Suprapubic skin (tissue), 4 donors: ENCODE data around the gene TCF7L2. TPM values are rescaled to one million over a fixed set of nuclear protein-coding genes. Genes with fewer than 3 reads are reported as not detected.

Source experiments
- DNase-seq, 2 donors: peaks; one replicate each; pipeline ENCODE4 v3.0.0-alpha.2; 2019; ENCODE audit warnings: low spot score in 2 of 2
- H3K27ac ChIP-seq: fragments of 200-600 bp; sonication (generic); one replicate; pipeline ENCODE4 v1.5.1; 2019
- H3K27me3 ChIP-seq: fragments of 200-600 bp; sonication (generic); one replicate; pipeline ENCODE4 v1.5.1; 2019
- H3K36me3 ChIP-seq: fragments of 200-600 bp; sonication (generic); one replicate; pipeline ENCODE4 v1.5.1; 2019
- H3K4me1 ChIP-seq: fragments of 200-600 bp; sonication (generic); one replicate; pipeline ENCODE4 v1.5.1; 2019
- H3K4me3 ChIP-seq: fragments of 200-600 bp; sonication (generic); one replicate; pipeline ENCODE4 v1.5.1; 2019; ENCODE audit warnings: mild to moderate bottlenecking
- H3K9me3 ChIP-seq: fragments of 200-600 bp; sonication (generic); one replicate; pipeline ENCODE4 v1.5.1; 2019
- CTCF ChIP-seq, 2 donors: fragments of 200-600 bp in 1 of 2; fragments of 450-650 bp in 1 of 2; sonication (generic) in 1 of 2; IDR thresholded peaks; one replicate each; pipeline ENCODE4 v1.5.1; 2016 to 2019; ENCODE audit warnings: antibody characterized with exemption in 2 of 2, mild to moderate bottlenecking in 1 of 2, moderate library complexity in 1 of 2
- EP300 ChIP-seq: sonication (generic); formaldehyde crosslinking; IDR thresholded peaks from one replicate; pipeline ENCODE4 v1.6.1; 2017; ENCODE audit warnings: antibody characterized with exemption
- POLR2A ChIP-seq, 2 donors: fragments of 450-650 bp; IDR thresholded peaks; one replicate each; pipeline ENCODE4 v1.6.1; 2017; ENCODE audit warnings: antibody characterized with exemption in 2 of 2, mild to moderate bottlenecking in 2 of 2, moderate library complexity in 2 of 2
- POLR2AphosphoS5 ChIP-seq, 3 donors: sonication (generic); formaldehyde crosslinking; IDR thresholded peaks; one replicate each; pipeline ENCODE4 v1.6.1; 2017; ENCODE audit warnings: antibody characterized with exemption in 3 of 3
- WGBS: methylation state at CpG from one replicate; pipeline ENCODE4 v1.1.5; 2018; 5-methylcytosine and 5-hydroxymethylcytosine counted together
- total RNA-seq, 4 donors: library from RNA; depleted of rRNA; stranded (reverse); fragments of >200 nt; gene quantifications; one replicate each; pipeline ENCODE4 v1.1.0, GENCODE V29; 2016

TCF7L2 gene
- total RNA-seq, 4 donors from 2014 or later: 9.9 to 23.3 (median 15.2) TPM

- TF ChIP-seq POLR2AphosphoS5 (IDR thresholded peaks at IDR 0.05): no peak
- no peak for TF ChIP-seq EP300
- no peak for TF ChIP-seq CTCF (IDR thresholded peaks at IDR 0.05)
- TF ChIP-seq POLR2A (IDR thresholded peaks at IDR 0.05): no peak
- H3K36me3 ChIP-seq: no peaks in the 10 kb centered on the region
- H3K4me3 ChIP-seq: no peak overlapping the region
- no peak overlapping the region for H3K27ac ChIP-seq
- WGBS: 94% methylated on average over 11 of the region's 11 CpGs
- H3K9me3 ChIP-seq: no peaks in the 10 kb centered on the region
- H3K4me1 ChIP-seq: peaks cover 11% of the 10 kb centered on the region
- DNase-seq: no peak
- H3K27me3 ChIP-seq: no peaks in the 10 kb centered on the region
Observed at GRCh38 chr10:113124724-113125123, 174.7 kb downstream of the TCF7L2 start.

GRCh38 chr10:113125612-113126011 lies 175.6 kb downstream of the TCF7L2 start:
- WGBS: 82% methylated on average over 6 of the region's 6 CpGs
- H3K4me3 ChIP-seq: peak overlapping the region; percentile 44
- H3K36me3 ChIP-seq: no peaks in the 10 kb centered on the region
- no peak for DNase-seq
- peaks cover 11% of the 10 kb centered on the region for H3K4me1 ChIP-seq
- H3K27ac ChIP-seq: peak overlapping the region; percentile 80
- no peaks in the 10 kb centered on the region for H3K27me3 ChIP-seq
- no peaks in the 10 kb centered on the region for H3K9me3 ChIP-seq
- TF ChIP-seq EP300 (no peak), POLR2A (IDR thresholded peaks at IDR 0.05) (no peak)

DNA sequence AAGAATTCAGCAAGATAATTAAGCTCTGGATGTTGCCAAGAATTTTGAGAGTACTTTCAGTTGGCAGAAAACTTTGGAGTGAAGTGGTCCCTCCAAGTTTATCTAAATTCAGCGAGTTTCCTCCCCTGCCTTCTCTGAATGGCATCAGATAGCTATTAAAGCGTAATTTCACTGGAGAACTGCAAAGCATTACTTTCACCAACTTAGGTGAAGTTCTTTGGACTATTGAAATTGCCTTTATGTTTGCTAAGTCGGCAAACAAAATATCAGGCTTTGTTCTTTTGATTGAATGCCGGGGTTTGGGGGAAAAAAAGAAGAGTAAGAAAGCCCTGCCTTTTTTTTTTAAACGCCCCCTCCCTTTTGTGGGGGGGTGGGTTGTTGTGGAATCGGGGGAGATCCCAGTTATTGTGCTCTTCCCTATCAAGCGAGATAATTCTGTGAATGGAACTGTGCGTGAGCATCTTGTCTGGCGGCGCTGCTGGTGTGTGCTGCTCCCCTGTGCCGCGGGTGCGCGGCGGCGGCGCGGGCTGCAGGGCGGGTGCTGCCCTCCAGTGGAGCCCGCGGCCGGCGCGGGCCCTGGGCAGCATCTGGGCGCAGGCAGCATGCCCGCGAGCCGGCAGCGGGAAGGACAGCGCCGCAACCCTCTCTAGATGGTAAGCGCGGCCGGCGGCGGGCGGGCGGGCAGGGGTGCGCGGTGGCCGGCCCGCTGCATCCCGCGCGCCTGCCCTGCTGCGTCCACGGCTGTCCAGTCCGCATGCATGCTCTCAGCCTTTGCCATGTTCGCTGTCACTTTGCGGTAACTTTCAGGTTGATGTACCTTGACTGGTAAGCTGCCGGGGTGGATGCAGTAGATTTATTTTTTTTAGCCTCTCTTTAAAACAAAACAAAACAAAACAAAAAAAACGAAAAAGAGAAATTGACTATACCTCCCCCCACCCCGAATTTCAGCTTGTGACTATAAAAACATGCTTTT lies 176.5 kb downstream of the TCF7L2 start:
- TF ChIP-seq CTCF (IDR thresholded peaks at IDR 0.05) (peak; percentile 42 to 92), POLR2AphosphoS5 (IDR thresholded peaks at IDR 0.05) (no peak)
- DNase-seq: no peak
- Histone ChIP-seq H3K27ac (peak overlapping the region; percentile 80), H3K4me1 (peaks cover 11% of the 10 kb centered on the region), H3K9me3 (no peaks in the 10 kb centered on the region), H3K27me3 (no peaks in the 10 kb centered on the region), H3K36me3 (no peaks in the 10 kb centered on the region), H3K4me3 (peak overlapping the region; percentile 44)
- WGBS: 15% methylated on average over 49 of the region's 53 CpGs

DNA sequence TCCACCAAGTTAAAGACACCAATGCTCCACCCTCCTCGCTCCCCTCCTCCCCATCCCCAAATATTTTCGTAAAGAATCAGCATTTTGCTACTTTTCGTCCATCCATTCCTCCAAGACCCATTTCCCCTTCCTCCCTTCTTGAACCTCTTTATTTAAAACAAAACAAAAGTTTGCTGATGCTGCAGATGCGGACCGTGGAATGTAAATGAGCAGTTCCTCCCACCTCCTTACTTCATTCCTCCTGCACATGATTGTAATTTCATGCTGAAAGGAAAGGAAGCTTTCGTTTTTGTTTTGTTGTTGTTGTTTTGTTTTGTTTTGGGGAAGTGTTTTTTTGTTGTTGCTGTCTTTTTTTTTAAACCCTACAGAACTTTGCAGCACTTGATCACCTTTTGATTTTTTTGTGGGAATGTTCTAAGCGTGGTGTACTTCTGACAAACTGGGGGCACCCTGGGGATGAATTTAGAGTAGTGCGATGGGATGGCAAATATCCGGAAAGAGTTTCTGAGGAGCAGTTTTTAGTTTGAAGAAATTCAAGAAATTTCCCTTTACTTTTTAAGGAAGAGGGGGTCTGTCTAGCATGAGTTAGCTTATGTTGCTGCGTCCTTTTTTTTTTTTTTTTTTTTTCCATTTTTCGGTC lies 177.3 kb downstream of the TCF7L2 start:
- WGBS: 68% methylated on average over 11 of the region's 11 CpGs

DNA sequence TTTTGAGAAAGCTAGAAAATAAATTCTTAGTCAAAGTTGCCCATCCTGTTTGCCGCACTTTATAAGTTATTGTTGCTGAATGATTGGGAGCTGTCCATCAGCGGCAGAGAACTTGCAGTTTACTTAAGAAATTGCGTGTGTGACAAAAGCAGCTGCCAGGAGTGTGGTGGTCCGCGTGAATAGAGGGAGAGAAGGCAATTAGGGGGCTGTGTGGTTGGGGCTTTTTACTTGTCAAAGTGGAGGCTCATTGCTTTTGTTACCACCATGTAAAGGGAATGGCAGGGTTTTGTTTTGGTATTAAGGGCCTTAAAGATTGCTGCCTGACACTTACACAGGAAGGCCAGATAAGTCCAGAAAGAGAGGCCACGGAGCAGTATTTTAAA lies 177.8 kb downstream of the TCF7L2 start:
- DNase-seq: no peak
- TF ChIP-seq POLR2A (IDR thresholded peaks at IDR 0.05): no peak
- TF ChIP-seq POLR2AphosphoS5 (IDR thresholded peaks at IDR 0.05): no peak
- no peak for TF ChIP-seq EP300
- TF ChIP-seq CTCF (IDR thresholded peaks at IDR 0.05): no peak
- Histone ChIP-seq H3K4me1 (peaks cover 11% of the 10 kb centered on the region), H3K4me3 (peak overlapping the region; percentile 44), H3K27me3 (no peaks in the 10 kb centered on the region), H3K9me3 (no peaks in the 10 kb centered on the region), H3K27ac (peak overlapping the region; percentile 80), H3K36me3 (no peaks in the 10 kb centered on the region)
- 79% methylated on average over 6 of the region's 6 CpGs for WGBS

More for the DNA sequence above, 177.3 kb downstream of the TCF7L2 start:
- Histone ChIP-seq H3K27me3 (no peaks in the 10 kb centered on the region), H3K4me3 (peak overlapping the region; percentile 44), H3K9me3 (no peaks in the 10 kb centered on the region), H3K4me1 (peaks cover 11% of the 10 kb centered on the region), H3K36me3 (no peaks in the 10 kb centered on the region), H3K27ac (peak overlapping the region; percentile 80)
- no peak for TF ChIP-seq CTCF (IDR thresholded peaks at IDR 0.05)
- no peak for TF ChIP-seq POLR2AphosphoS5 (IDR thresholded peaks at IDR 0.05)
- TF ChIP-seq POLR2A (IDR thresholded peaks at IDR 0.05): no peak
- no peak for TF ChIP-seq EP300
- DNase-seq: no peak
